NCI-H2081 treated with DMSO at 0.1 percent for 48 hours (cell line): ENCODE results near the gene ZNF365.
A peak's percentile ranks its signal among the peaks of the same experiment; 100 is the strongest.

Source experiments
- DNase-seq: peaks from one replicate; lab custom pipeline; 2025; lab: John Stamatoyannopoulos, UW

The ZNF365 gene

GRCh38 chr10:62422068-62422590 lies 48.0 kb downstream of the ZNF365 start:
- no peak for DNase-seq

- DNase-seq: no peak
These were observed 49.9 kb downstream of the ZNF365 start for GRCh38 chr10:62424026-62424425.

GRCh38 chr10:62426086-62426485 lies 51.9 kb downstream of the ZNF365 start:
- DNase-seq: no peak

GRCh38 chr10:62426600-62426999 lies 52.4 kb downstream of the ZNF365 start:
- DNase-seq: no peak

- DNase-seq: peak; percentile 2
These were observed 56.7 kb downstream of the ZNF365 start for GRCh38 chr10:62430881-62431280.

- DNase-seq: no peak
These were observed 59.1 kb downstream of the ZNF365 start for GRCh38 chr10:62433181-62433692.

GRCh38 chr10:62433901-62434300 lies 59.7 kb downstream of the ZNF365 start:
- DNase-seq: no peak

GRCh38 chr10:62437696-62438095 lies 63.5 kb downstream of the ZNF365 start:
- DNase-seq: no peak

- no peak for DNase-seq
These were observed 67.8 kb downstream of the ZNF365 start for GRCh38 chr10:62442006-62442405.

- no peak for DNase-seq
These were observed 68.9 kb downstream of the ZNF365 start for GRCh38 chr10:62442894-62443669.

GRCh38 chr10:62443866-62444265 lies 69.7 kb downstream of the ZNF365 start:
- no peak for DNase-seq

- no peak for DNase-seq
These were observed 72.5 kb downstream of the ZNF365 start for GRCh38 chr10:62446627-62447026.

GRCh38 chr10:62450912-62451610 lies 76.9 kb downstream of the ZNF365 start:
- no peak for DNase-seq

- DNase-seq: no peak
These were observed 77.4 kb downstream of the ZNF365 start for GRCh38 chr10:62451611-62451975.
